GM20431 (cell line): ENCODE measurements around the gene HTT.

ENCODE experiments used
- in situ Hi-C: fragments of 300-500 bp; cut with MseI, MboI; formaldehyde crosslinking; loops from one replicate; pipeline ENCODE4 v1.15.0; 2020; ENCODE audit warnings: low sequenced_read_pairs; ENCODE audit not compliant: unreplicated experiment

HTT gene

GRCh38 chr4:3254302-3255131 is 180.0 kb downstream of the HTT start:
- in situ Hi-C loops: no loop called here

GRCh38 chr4:3255611-3256186 is 181.2 kb downstream of the HTT start:
- in situ Hi-C loops: no loop called here

GRCh38 chr4:3256230-3257102 is 182.0 kb downstream of the HTT start:
- in situ Hi-C loops: no loop called here

GRCh38 chr4:3257103-3257555 is 182.6 kb downstream of the HTT start:
- in situ Hi-C loops: no loop called here

GRCh38 chr4:3257556-3258482 is 183.3 kb downstream of the HTT start:
- in situ Hi-C loops: no loop called here

GRCh38 chr4:3261411-3262207 is 187.1 kb downstream of the HTT start:
- in situ Hi-C loops: no loop called here

GRCh38 chr4:3262208-3263052 is 187.9 kb downstream of the HTT start:
- in situ Hi-C loops: no loop called here

GRCh38 chr4:3263053-3263875 is 188.8 kb downstream of the HTT start:
- in situ Hi-C loops: no loop called here

GRCh38 chr4:3263876-3264193 is 189.4 kb downstream of the HTT start:
- in situ Hi-C loops: no loop called here

- in situ Hi-C loops: no loop called here
These were observed 191.6 kb downstream of the HTT start for GRCh38 chr4:3266076-3266475.

- in situ Hi-C loops: no loop called here
These were observed 193.3 kb downstream of the HTT start for GRCh38 chr4:3267576-3268394.

- in situ Hi-C loops: no loop called here
These were observed 194.1 kb downstream of the HTT start for GRCh38 chr4:3268395-3269104.

GRCh38 chr4:3269105-3269927 is 194.8 kb downstream of the HTT start:
- in situ Hi-C loops: no loop called here

GRCh38 chr4:3269991-3270611 is 195.6 kb downstream of the HTT start:
- in situ Hi-C loops: no loop called here

GRCh38 chr4:3271131-3271530 is 196.7 kb downstream of the HTT start:
- in situ Hi-C loops: no loop called here
